GM18858 (cell line): Measurements from ENCODE around the gene SPIN2B.

Experiments used
- ATAC-seq: cut with Tn5 transposase; IDR thresholded peaks from one replicate; pipeline ENCODE4 v1.9.1; 2021; ENCODE audit not compliant: unreplicated experiment

The SPIN2B gene

GRCh38 chrX:57074458-57074857, 46.9 kb downstream of the SPIN2B start:
- ATAC-seq = no peak

DNA sequence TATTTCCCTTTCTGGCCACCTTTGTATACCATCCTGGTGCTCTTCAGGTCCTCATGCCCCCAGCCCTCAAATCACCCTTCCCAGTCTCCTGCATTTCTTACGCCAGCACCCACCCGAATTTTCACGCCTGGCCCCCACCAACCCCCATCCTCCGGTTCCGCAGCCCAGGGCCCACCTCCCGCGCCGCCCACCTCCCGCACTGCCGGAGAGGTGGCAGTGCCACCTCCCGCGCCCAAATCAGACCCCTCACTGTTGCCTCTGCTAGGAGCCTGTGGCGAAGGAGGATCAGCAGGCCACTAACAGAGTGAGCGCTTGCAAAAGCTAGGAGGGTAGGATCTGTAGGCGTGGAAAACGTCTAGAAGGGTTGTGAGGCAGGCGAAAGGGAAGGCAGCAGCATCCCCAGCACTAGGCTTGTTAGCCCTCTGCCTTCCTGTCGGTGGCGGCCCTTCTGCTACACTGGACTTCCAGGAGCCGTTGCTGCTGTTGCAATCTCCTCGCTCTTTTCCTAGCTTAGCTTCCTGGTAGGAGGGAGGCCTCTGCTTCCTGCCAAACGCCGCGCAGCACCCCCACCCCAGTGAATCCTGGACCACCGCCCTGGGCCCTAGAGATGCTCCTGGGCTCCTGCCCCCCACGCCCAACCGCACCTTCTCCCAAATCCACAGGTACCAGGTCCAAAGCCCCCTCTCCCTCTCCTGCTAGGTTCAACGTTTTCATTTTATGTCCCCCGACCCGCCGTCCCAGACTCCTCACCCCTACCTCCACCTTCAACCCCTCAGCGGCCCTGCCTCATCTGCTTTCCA, 51.0 kb downstream of the SPIN2B start:
- ATAC-seq = no peak
